ENCODE data around the gene CGB1. TPM values are rescaled to one million over a fixed set of nuclear protein-coding genes. Genes with fewer than 3 reads are reported as not detected.

The CGB1 gene
- total and polyA plus RNA-seq, 4 donors, result not detected

DNA sequence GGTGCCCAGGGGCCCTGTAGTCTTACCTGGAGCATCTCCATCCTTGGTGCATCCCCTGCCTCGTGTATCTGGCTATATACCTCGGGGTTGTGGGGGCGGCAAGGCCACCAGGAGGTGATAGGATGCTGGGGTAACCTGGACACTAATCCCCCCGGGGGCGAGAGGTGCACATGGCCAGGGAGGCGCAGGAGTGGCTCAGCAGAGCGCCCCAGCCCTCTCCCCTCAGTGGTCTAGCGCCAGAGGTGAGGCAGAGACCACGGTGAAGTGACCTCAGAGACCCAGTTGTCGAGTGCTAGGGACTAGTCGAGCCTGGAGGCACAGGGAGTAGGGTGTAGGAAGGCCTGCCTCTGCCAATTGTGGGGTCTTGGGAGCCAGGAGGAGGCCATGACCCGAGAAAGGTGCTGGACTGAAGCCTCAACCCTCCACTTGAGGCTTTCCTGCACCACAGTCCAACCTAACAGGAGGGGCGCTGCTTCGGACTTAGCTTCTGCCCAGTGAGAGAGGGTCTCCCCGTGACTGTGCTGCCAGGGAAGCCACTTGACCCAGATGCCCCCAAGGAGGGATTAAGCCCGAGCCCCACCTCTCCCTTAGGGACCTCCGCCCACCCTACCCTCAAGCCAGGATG is 19.5 kb downstream of the CGB1 start, which contains the start of gene LHB:
LHB (minus strand) TSS at position 51 of the 625 bp plus-strand sequence; CDS start at position 41, 10 bp downstream.
- Histone ChIP-seq H3K4me1 (ENCODE audit: control insufficient read depth, insufficient read depth, low read length) (peaks cover 31% of the 10 kb centered on the region), H3K27ac (ENCODE audit: low read depth, low read length) (no peak within 1 kb of the TSS), H3K9me3 (ENCODE audit: control insufficient read depth, insufficient read depth, low read length) (no peaks in the 10 kb centered on the region), H3K27me3 (ENCODE audit: control insufficient read depth, insufficient read depth, low read length) (peaks cover 45% of the 10 kb centered on the region), H3K36me3 (ENCODE audit: control insufficient read depth, insufficient read depth, low read length) (peaks cover 44% of the 10 kb centered on the region), H3K4me3 (ENCODE audit: low read depth, low read length) (peak within 1 kb of the TSS; percentile 29)
- DNase-seq (ENCODE audit: low read depth in 4 of 6, low spot score in 6 of 6), result no peak
- 75% methylated on average over 12 of the region's 17 CpGs for WGBS (ENCODE audit: insufficient coverage)

DNA sequence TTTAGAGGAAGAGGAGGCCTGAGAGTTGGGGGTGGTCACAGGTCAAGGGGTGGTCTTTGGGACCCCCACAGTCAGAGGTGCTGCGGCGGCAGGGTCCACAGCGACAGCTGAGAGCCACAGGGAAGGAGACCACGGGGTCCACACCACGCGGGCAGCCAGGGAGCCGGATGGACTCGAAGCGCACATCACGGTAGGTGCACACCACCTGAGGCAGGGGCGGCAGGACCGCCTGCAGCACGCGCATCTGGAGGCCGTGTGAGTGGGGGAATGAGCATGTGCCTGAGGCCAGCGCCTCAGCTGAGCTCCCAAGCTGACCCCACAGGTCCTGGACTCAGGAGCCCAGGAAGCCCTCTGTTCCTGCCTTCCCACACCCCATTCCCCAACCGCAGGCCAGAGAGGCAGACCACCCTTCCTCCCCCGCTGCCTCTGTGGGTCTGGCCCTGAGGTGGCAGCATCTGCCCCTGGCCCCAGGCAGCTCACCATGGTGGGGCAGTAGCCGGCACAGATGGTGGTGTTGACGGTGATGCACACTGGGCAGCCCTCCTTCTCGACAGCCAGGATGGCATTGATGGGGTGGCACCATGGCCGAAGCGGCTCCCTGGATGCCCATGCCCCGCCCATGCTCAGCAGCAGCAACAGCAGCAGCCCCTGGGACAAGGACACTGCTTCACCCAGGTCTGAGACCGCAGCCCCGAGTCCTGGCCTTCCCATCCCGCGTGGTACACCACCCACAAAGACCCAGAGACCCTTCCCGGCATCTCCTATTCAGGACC is 20.4 kb downstream of the CGB1 start:
- no peaks in the 10 kb centered on the region for H3K9me3 ChIP-seq (ENCODE audit: control insufficient read depth, insufficient read depth, low read length)
- peaks cover 53% of the 10 kb centered on the region for H3K36me3 ChIP-seq (ENCODE audit: control insufficient read depth, insufficient read depth, low read length)
- peaks cover 31% of the 10 kb centered on the region for H3K4me1 ChIP-seq (ENCODE audit: control insufficient read depth, insufficient read depth, low read length)
- H3K27me3 ChIP-seq (ENCODE audit: control insufficient read depth, insufficient read depth, low read length), result peaks cover 40% of the 10 kb centered on the region
- no peak overlapping the region for H3K27ac ChIP-seq (ENCODE audit: low read depth, low read length)
- no peak for DNase-seq (ENCODE audit: low read depth in 4 of 6, low spot score in 6 of 6)
- WGBS (ENCODE audit: insufficient coverage), result 95% methylated on average over 22 of the region's 29 CpGs
- H3K4me3 ChIP-seq (ENCODE audit: low read depth, low read length), result no peak overlapping the region

DNA sequence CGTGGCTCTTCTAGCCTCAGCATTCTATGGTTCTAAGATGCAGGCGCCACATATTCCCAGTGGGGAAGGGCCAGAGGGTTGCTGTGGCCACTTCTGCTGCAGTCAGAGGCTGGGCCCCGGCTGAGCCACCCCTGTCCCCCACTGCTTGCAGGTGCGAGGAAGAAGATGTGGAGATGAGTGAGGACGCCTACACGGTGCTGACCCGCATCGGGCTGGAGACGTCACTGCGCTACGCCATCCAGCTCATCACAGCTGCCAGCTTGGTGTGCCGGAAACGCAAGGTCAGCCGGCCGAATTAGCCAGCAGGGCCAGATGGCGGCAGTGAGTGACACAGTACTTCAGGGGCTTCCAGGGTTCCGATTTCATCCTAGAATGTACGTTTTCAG is 21.8 kb downstream of the CGB1 start:
- Histone ChIP-seq H3K4me3 (ENCODE audit: low read depth, low read length) (no peak overlapping the region), H3K4me1 (ENCODE audit: control insufficient read depth, insufficient read depth, low read length) (peaks cover 28% of the 10 kb centered on the region), H3K36me3 (ENCODE audit: control insufficient read depth, insufficient read depth, low read length) (peaks cover 67% of the 10 kb centered on the region), H3K27me3 (ENCODE audit: control insufficient read depth, insufficient read depth, low read length) (peaks cover 28% of the 10 kb centered on the region), H3K27ac (ENCODE audit: low read depth, low read length) (no peak overlapping the region), H3K9me3 (ENCODE audit: control insufficient read depth, insufficient read depth, low read length) (no peaks in the 10 kb centered on the region)
- 97% methylated on average over 18 of the region's 18 CpGs for WGBS (ENCODE audit: insufficient coverage)
- no peak for DNase-seq (ENCODE audit: low read depth in 4 of 6, low spot score in 6 of 6)

DNA sequence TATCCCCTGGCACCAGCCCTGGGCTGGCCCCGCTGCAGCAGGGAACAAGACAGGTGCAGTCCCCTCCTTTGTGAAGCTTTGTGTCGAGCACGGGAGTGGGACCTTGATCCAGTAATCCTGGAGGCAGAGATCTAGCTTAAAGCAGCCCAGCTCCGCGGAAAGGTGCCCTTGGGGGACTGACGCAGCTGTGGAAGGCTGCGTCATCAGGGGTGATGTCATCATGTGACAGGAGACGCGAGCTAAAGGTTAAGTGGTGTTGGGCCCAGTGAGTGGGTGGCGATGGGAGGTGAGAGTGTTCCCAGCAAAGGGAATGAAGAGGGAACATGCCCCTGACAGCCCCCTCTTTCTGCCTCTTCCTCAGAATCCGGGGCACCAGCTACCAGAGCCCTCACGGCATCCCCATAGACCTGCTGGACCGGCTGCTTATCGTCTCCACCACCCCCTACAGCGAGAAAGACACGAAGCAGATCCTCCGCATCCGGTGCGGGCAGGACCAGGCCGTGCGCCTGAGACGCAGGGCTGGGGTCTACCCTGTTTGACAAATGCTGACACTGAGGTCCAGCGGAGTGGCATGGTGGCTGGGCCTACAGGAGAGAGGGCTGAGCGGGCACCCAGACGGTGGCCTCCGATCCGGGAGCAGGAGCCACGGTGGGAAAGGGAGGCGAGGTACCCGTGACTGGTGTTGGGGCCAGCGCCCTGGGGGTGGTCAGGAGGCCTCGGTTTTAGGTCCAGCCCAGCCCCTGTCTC is 22.4 kb downstream of the CGB1 start:
- Histone ChIP-seq H3K27ac (ENCODE audit: low read depth, low read length) (no peak overlapping the region), H3K9me3 (ENCODE audit: control insufficient read depth, insufficient read depth, low read length) (no peaks in the 10 kb centered on the region), H3K4me1 (ENCODE audit: control insufficient read depth, insufficient read depth, low read length) (peaks cover 23% of the 10 kb centered on the region), H3K4me3 (ENCODE audit: low read depth, low read length) (no peak overlapping the region), H3K27me3 (ENCODE audit: control insufficient read depth, insufficient read depth, low read length) (peaks cover 22% of the 10 kb centered on the region), H3K36me3 (ENCODE audit: control insufficient read depth, insufficient read depth, low read length) (peaks cover 72% of the 10 kb centered on the region)
- no peak for DNase-seq (ENCODE audit: low read depth in 4 of 6, low spot score in 6 of 6)
- 95% methylated on average over 29 of the region's 32 CpGs for WGBS (ENCODE audit: insufficient coverage)

- no peak overlapping the region for H3K4me3 ChIP-seq (ENCODE audit: low read depth, low read length)
- no peaks in the 10 kb centered on the region for H3K27me3 ChIP-seq (ENCODE audit: control insufficient read depth, insufficient read depth, low read length)
- no peaks in the 10 kb centered on the region for H3K4me1 ChIP-seq (ENCODE audit: control insufficient read depth, insufficient read depth, low read length)
- no peaks in the 10 kb centered on the region for H3K9me3 ChIP-seq (ENCODE audit: control insufficient read depth, insufficient read depth, low read length)
- H3K36me3 ChIP-seq (ENCODE audit: control insufficient read depth, insufficient read depth, low read length), result peaks cover 81% of the 10 kb centered on the region
- DNase-seq (ENCODE audit: low read depth in 4 of 6, low spot score in 6 of 6), result no peak
- H3K27ac ChIP-seq (ENCODE audit: low read depth, low read length), result no peak overlapping the region
- WGBS (ENCODE audit: insufficient coverage), result 83% methylated on average over 13 of the region's 17 CpGs
These were observed 25.5 kb downstream of the CGB1 start for GRCh38 chr19:49011194-49011593.

- no peak overlapping the region for H3K4me3 ChIP-seq (ENCODE audit: low read depth, low read length)
- 94% methylated on average over 16 of the region's 18 CpGs for WGBS (ENCODE audit: insufficient coverage)
- no peaks in the 10 kb centered on the region for H3K27me3 ChIP-seq (ENCODE audit: control insufficient read depth, insufficient read depth, low read length)
- no peaks in the 10 kb centered on the region for H3K9me3 ChIP-seq (ENCODE audit: control insufficient read depth, insufficient read depth, low read length)
- no peak for DNase-seq (ENCODE audit: low read depth in 4 of 6, low spot score in 6 of 6)
- H3K27ac ChIP-seq (ENCODE audit: low read depth, low read length), result no peak overlapping the region
- peaks cover 81% of the 10 kb centered on the region for H3K36me3 ChIP-seq (ENCODE audit: control insufficient read depth, insufficient read depth, low read length)
- H3K4me1 ChIP-seq (ENCODE audit: control insufficient read depth, insufficient read depth, low read length), result no peaks in the 10 kb centered on the region
These were observed 26.2 kb downstream of the CGB1 start for GRCh38 chr19:49010453-49010852.

DNA sequence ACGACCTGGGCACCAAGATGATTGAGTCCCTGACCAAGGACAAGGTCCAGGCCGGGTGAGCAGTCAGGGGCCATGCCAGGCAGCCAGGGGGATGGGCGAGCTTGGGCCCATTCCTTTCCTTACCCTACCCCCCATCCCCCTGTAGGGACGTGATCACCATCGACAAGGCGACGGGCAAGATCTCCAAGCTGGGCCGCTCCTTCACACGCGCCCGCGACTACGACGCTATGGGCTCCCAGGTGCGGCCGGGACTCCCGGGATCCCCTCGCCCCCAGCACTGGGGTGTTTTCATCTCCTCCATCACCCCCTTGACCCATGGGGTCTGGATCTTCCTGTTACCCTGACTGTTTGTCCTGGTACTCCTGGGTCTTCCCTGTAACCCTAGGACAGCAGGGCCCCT is 26.9 kb downstream of the CGB1 start:
- Histone ChIP-seq H3K4me3 (ENCODE audit: low read depth, low read length) (no peak overlapping the region), H3K27me3 (ENCODE audit: control insufficient read depth, insufficient read depth, low read length) (no peaks in the 10 kb centered on the region), H3K4me1 (ENCODE audit: control insufficient read depth, insufficient read depth, low read length) (no peaks in the 10 kb centered on the region), H3K36me3 (ENCODE audit: control insufficient read depth, insufficient read depth, low read length) (peaks cover 81% of the 10 kb centered on the region), H3K9me3 (ENCODE audit: control insufficient read depth, insufficient read depth, low read length) (no peaks in the 10 kb centered on the region), H3K27ac (ENCODE audit: low read depth, low read length) (no peak overlapping the region)
- over 99% methylated on average over 16 of the region's 18 CpGs for WGBS (ENCODE audit: insufficient coverage)
- no peak for DNase-seq (ENCODE audit: low read depth in 4 of 6, low spot score in 6 of 6)

GRCh38 chr19:49006905-49007304 is 29.8 kb downstream of the CGB1 start:
- no peak overlapping the region for H3K4me3 ChIP-seq (ENCODE audit: low read depth, low read length)
- 97% methylated on average over 22 of the region's 22 CpGs for WGBS (ENCODE audit: insufficient coverage)
- H3K36me3 ChIP-seq (ENCODE audit: control insufficient read depth, insufficient read depth, low read length), result peaks cover 85% of the 10 kb centered on the region
- DNase-seq (ENCODE audit: low read depth in 4 of 6, low spot score in 6 of 6), result no peak
- H3K27ac ChIP-seq (ENCODE audit: low read depth, low read length), result no peak overlapping the region
- H3K4me1 ChIP-seq (ENCODE audit: control insufficient read depth, insufficient read depth, low read length), result no peaks in the 10 kb centered on the region
- H3K27me3 ChIP-seq (ENCODE audit: control insufficient read depth, insufficient read depth, low read length), result no peaks in the 10 kb centered on the region
- H3K9me3 ChIP-seq (ENCODE audit: control insufficient read depth, insufficient read depth, low read length), result no peaks in the 10 kb centered on the region

DNA sequence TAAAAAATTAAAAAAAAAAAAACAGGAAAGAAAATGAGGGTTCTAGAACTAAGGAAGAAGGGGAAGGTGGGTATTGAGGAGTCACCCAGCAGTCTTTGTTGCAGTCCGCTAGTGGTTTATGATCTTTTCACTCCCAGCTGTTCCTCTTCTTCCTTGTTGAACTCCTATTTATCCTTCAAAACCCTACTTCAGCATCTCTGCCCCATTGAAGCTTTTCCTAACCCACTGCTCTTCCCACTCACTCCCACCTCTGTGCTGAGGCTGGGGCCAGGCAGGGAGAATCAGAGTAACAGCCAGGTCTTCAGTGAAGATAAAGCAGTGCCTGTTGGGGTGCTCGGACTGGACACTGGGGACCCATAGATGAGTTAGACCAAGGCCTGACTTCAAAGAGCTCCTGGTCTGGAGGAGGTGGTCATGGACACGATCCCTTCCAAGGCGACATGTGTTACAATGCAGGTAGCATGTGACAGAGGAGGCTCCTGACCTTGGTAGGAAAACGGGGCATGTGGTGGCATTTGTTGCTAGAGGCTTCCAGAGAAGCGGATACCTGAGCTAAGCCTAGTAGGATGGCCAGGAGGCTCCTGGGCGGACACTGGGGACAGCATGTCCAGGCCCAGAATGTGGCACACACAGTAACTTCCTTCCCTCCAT is 31.6 kb downstream of the CGB1 start:
- Histone ChIP-seq H3K4me1 (ENCODE audit: control insufficient read depth, insufficient read depth, low read length) (no peaks in the 10 kb centered on the region), H3K36me3 (ENCODE audit: control insufficient read depth, insufficient read depth, low read length) (peaks cover 74% of the 10 kb centered on the region), H3K9me3 (ENCODE audit: control insufficient read depth, insufficient read depth, low read length) (no peaks in the 10 kb centered on the region), H3K4me3 (ENCODE audit: low read depth, low read length) (no peak overlapping the region), H3K27ac (ENCODE audit: low read depth, low read length) (no peak overlapping the region), H3K27me3 (ENCODE audit: control insufficient read depth, insufficient read depth, low read length) (no peaks in the 10 kb centered on the region)
- WGBS (ENCODE audit: insufficient coverage), result 94% methylated on average over 6 of the region's 7 CpGs
- DNase-seq (ENCODE audit: low read depth in 4 of 6, low spot score in 6 of 6), result no peak

Measured in spinal cord (tissue), 10 donors.